OCI-LY1 (cell line): ENCODE data around the gene CDH22.

Experiments
- H2AFZ ChIP-seq: fragments of 200-600 bp; sonication (generic), shearing (Covaris generic); 2 replicates; pipeline ENCODE4 v1.6.0; 2014; ENCODE audit warnings: antibody characterized with exemption, mild to moderate bottlenecking, low read length
- H3F3A ChIP-seq: fragments of 200-600 bp; sonication (generic), shearing (Covaris generic); 2 replicates; pipeline ENCODE4 v1.6.0; 2014; ENCODE audit warnings: mild to moderate bottlenecking, antibody characterized with exemption, low read length, moderate library complexity; ENCODE audit not compliant: insufficient read depth
- H3K27ac ChIP-seq: fragments of 200-600 bp; sonication (generic); 2 replicates; pipeline ENCODE4 v1.5.1; 2014; ENCODE audit warnings: low read length, mixed run types, mild to moderate bottlenecking, low read depth; ENCODE audit not compliant: poor library complexity, severe bottlenecking
- H3K27me3 ChIP-seq: fragments of 200-600 bp; sonication (generic); 2 replicates; pipeline ENCODE4 v1.6.0; 2014; ENCODE audit warnings: antibody characterized with exemption, mild to moderate bottlenecking, low read length, moderate library complexity; ENCODE audit not compliant: insufficient read depth
- H3K36me3 ChIP-seq: fragments of 200-600 bp; sonication (generic); 2 replicates; pipeline ENCODE4 v1.6.1; 2014; ENCODE audit warnings: mild to moderate bottlenecking, antibody characterized with exemption, low read length, moderate library complexity, mixed read lengths; ENCODE audit not compliant: insufficient read depth
- H3K4me1 ChIP-seq: fragments of 200-600 bp; sonication (generic); 2 replicates; pipeline ENCODE4 v1.5.1; 2014; ENCODE audit warnings: mild to moderate bottlenecking, low read length, moderate library complexity; ENCODE audit not compliant: insufficient read depth, severe bottlenecking
- H3K4me2 ChIP-seq: fragments of 200-600 bp; sonication (generic), shearing (Covaris generic); 2 replicates; pipeline ENCODE4 v1.6.1; 2014; ENCODE audit warnings: low read length
- H3K4me3 ChIP-seq: fragments of 200-600 bp; sonication (generic); 2 replicates; pipeline ENCODE4 v1.5.1; 2014; ENCODE audit warnings: low read length, low read depth, mild to moderate bottlenecking, mixed read lengths; ENCODE audit not compliant: poor library complexity, severe bottlenecking
- H3K79me2 ChIP-seq: fragments of 200-600 bp; shearing (Covaris generic); 2 replicates; pipeline ENCODE4 v1.6.1; 2016; ENCODE audit warnings: mixed run types, low read length, mixed read lengths; ENCODE audit not compliant: insufficient read depth
- H3K9ac ChIP-seq: fragments of 200-600 bp; sonication (generic), shearing (Covaris generic); 2 replicates; pipeline ENCODE4 v1.6.1; 2014; ENCODE audit warnings: mild to moderate bottlenecking, low read length, mixed read lengths
- H3K9me2 ChIP-seq: fragments of 200-600 bp; sonication (generic), shearing (Covaris generic); 2 replicates; pipeline ENCODE4 v1.6.1; 2014; ENCODE audit warnings: low read depth, mild to moderate bottlenecking, low read length, mixed read lengths
- H3K9me3 ChIP-seq: fragments of 200-600 bp; shearing (Covaris generic); 2 replicates; pipeline ENCODE4 v1.6.1; 2014; ENCODE audit warnings: low read length, mixed read lengths
- H4K20me1 ChIP-seq: fragments of 200-600 bp; sonication (generic), shearing (Covaris generic); 2 replicates; pipeline ENCODE4 v1.6.0; 2016; ENCODE audit warnings: mild to moderate bottlenecking, low read length; ENCODE audit not compliant: insufficient read depth
- EZH2 ChIP-seq: fragments of 200-600 bp; sonication (generic), shearing (Covaris generic); IDR thresholded peaks from 2 replicates; pipeline ENCODE4 v1.8.0; 2017; ENCODE audit warnings: borderline replicate concordance, mixed run types, mild to moderate bottlenecking, antibody characterized with exemption, low read length, moderate library complexity, mixed read lengths
- TF ChIP-seq, protein P1 (sequence below): fragments of 200-600 bp; sonication (generic), shearing (Covaris generic); IDR thresholded peaks from 2 replicates; pipeline ENCODE4 v1.5.1; 2017; ENCODE audit warnings: mild to moderate bottlenecking, antibody characterized with exemption, low read length, moderate library complexity, mixed read lengths

Gene CDH22

DNA sequence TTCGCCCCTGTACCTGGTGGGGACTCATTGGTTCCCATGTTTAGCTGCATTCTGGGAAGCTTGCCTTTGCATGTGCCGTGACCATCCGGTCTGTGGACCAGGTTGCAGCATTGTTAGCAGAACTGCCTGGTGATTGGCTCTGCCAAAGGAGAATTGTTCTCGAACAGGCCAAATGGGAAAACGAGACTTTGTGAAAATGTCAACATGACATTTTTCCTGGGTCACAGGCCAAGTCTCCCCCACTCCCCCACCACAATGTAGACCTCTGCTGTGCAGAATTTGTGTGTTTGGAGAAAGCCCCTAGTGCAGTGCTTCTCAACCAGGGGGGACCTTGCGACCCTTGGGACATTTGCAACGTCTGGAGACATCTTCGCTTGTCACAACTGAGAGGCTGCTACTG lies 23.2 kb downstream of the CDH22 start:
- H3K27me3 ChIP-seq: no peaks in the 10 kb centered on the region; the same call in 1 of the 2 replicates
- H3K4me2 ChIP-seq: no peak overlapping the region
- no peak for TF ChIP-seq EZH2
- TF ChIP-seq, protein P1, sequence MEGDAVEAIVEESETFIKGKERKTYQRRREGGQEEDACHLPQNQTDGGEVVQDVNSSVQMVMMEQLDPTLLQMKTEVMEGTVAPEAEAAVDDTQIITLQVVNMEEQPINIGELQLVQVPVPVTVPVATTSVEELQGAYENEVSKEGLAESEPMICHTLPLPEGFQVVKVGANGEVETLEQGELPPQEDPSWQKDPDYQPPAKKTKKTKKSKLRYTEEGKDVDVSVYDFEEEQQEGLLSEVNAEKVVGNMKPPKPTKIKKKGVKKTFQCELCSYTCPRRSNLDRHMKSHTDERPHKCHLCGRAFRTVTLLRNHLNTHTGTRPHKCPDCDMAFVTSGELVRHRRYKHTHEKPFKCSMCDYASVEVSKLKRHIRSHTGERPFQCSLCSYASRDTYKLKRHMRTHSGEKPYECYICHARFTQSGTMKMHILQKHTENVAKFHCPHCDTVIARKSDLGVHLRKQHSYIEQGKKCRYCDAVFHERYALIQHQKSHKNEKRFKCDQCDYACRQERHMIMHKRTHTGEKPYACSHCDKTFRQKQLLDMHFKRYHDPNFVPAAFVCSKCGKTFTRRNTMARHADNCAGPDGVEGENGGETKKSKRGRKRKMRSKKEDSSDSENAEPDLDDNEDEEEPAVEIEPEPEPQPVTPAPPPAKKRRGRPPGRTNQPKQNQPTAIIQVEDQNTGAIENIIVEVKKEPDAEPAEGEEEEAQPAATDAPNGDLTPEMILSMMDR: no peak
- H3K27ac ChIP-seq: no peak overlapping the region
- H3K9me2 ChIP-seq: no peaks in the 10 kb centered on the region
- no peak overlapping the region for H3K9ac ChIP-seq
- no peaks in the 10 kb centered on the region for H3K9me3 ChIP-seq
- no peaks in the 10 kb centered on the region for H3F3A ChIP-seq
- no peaks in the 10 kb centered on the region for H3K79me2 ChIP-seq
- H2AFZ ChIP-seq: no peak overlapping the region
- H3K4me3 ChIP-seq: no peak overlapping the region
- H3K36me3 ChIP-seq: no peaks in the 10 kb centered on the region
- H4K20me1 ChIP-seq: no peaks in the 10 kb centered on the region
- H3K4me1 ChIP-seq: no peaks in the 10 kb centered on the region

DNA sequence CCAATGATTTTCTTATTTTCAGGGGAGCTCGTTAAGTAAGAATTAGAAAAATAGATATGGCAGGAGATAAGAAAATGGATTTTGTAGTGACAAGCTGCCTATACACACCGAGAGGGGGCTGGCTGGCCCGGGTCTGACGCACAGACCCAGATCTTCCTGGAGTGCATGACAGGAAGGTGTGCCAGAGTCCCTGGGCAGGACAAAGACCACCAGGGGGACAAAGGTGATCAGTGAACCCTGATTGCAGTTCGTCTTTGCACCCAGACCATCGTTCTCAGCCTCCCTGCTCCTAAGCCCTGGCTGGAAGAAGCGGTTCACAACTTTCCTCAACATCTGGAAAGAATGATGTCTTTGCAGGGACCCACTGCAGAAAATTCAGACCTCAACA lies 24.3 kb downstream of the CDH22 start:
- no peaks in the 10 kb centered on the region; the same call in 1 of the 2 replicates for H3K27me3 ChIP-seq
- no peak for TF ChIP-seq EZH2
- TF ChIP-seq, protein P1: no peak

DNA sequence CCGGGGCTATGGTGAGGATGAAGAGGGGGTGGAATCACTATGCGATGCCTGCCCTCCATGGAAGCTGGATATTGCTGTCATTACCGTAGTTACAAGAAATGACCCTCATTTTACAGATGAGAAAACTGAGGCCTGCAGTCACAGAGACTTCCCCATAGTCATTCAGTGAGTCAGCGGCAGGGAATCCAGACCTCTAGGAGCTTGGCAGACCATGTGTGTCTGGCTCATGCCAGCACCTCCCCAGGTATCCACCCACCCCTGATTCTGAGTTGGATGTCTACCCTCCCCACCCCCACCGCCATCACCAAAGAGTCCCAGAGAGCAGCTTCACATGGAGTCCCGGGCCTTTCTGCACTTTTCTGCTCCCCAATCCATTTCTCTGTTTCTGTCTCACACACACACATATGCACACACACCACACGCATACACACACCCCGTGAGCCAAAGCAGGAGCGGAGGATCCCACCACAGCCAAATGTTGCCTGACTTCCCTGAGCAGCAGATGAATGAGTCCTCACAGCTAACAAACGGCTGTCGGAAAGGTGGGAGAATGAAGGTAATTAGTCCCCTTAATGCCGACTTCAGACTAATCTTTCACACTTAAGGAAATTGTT lies 24.8 kb downstream of the CDH22 start:
- Histone ChIP-seq H3K9me2 (no peaks in the 10 kb centered on the region), H4K20me1 (no peaks in the 10 kb centered on the region), H3K9me3 (no peaks in the 10 kb centered on the region), H3K27ac (no peak overlapping the region), H3K27me3 (no peaks in the 10 kb centered on the region), H3K36me3 (no peaks in the 10 kb centered on the region), H3K4me3 (no peak overlapping the region), H3K4me1 (no peaks in the 10 kb centered on the region), H3K9ac (no peak overlapping the region), H3F3A (no peaks in the 10 kb centered on the region), H3K4me2 (no peak overlapping the region), H3K79me2 (no peaks in the 10 kb centered on the region), H2AFZ (no peak overlapping the region)
- TF ChIP-seq, protein P1: no peak
- no peak for TF ChIP-seq EZH2

More for the DNA sequence above, 24.3 kb downstream of the CDH22 start:
- no peaks in the 10 kb centered on the region for H3K79me2 ChIP-seq
- no peak overlapping the region for H3K27ac ChIP-seq
- H3K9me3 ChIP-seq: no peaks in the 10 kb centered on the region
- H3K9me2 ChIP-seq: no peaks in the 10 kb centered on the region
- no peaks in the 10 kb centered on the region for H3K36me3 ChIP-seq
- H3K4me1 ChIP-seq: no peaks in the 10 kb centered on the region
- H3K4me3 ChIP-seq: no peak overlapping the region
- no peaks in the 10 kb centered on the region for H3F3A ChIP-seq
- H3K9ac ChIP-seq: no peak overlapping the region
- no peak overlapping the region for H2AFZ ChIP-seq
- no peak overlapping the region for H3K4me2 ChIP-seq
- H4K20me1 ChIP-seq: no peaks in the 10 kb centered on the region
